IMR-90 (cell line): ENCODE measurements around the gene AGXT. TPM values are rescaled to one million over a fixed set of nuclear protein-coding genes. Genes with fewer than 3 reads are reported as not detected.

Experiments used
- ATAC-seq: fragments of 200-7000 bp; cut with Tn5 transposase; 2 replicates; pipeline ENCODE4 v1.9.1; 2020; ENCODE audit warnings: low read depth, mild to moderate bottlenecking, moderate library complexity
- BruUV-seq: library from RNA; stranded (reverse); fragments of 400-500 nt; replicated peaks from 2 replicates; lab custom pipeline; 2021; lab: Mats Ljungman, UMichigan
- CTCF ChIA-PET: fragments of 300-600 bp; formaldehyde crosslinking; extraction: SDS; loops from one replicate; lab custom pipeline; 2021; ENCODE audit warnings: antibody characterized with exemption; lab: Yijun Ruan, JAX
- POLR2A ChIA-PET: fragments of 300-600 bp; sonication (Branson Sonifier 250); formaldehyde crosslinking; loops from one replicate; lab custom pipeline; 2022; ENCODE audit warnings: antibody characterized with exemption; ENCODE audit not compliant: unreplicated experiment; lab: Charles Lee
- DNase-seq: peaks from one replicate; pipeline ENCODE4 v3.0.0; 2013
- H2AFZ ChIP-seq: replicated peaks from 2 replicates; pipeline ENCODE3; 2013; ENCODE audit warnings: low read length, mild to moderate bottlenecking; ENCODE audit not compliant: poor library complexity
- H2AK5ac ChIP-seq: 2 replicates; pipeline ENCODE4 v1.6.1; 2013; ENCODE audit warnings: low read depth, low read length, inconsistent platforms
- H2AK9ac ChIP-seq: replicated peaks from 2 replicates; pipeline ENCODE3; 2013; ENCODE audit warnings: mild to moderate bottlenecking, low read depth, low read length, moderate library complexity; ENCODE audit not compliant: poor library complexity
- H2BK120ac ChIP-seq: 2 replicates; pipeline ENCODE4 v1.6.1; 2013; ENCODE audit warnings: low read depth, low read length, inconsistent platforms
- H2BK15ac ChIP-seq: 3 replicates; pipeline ENCODE4 v1.6.1; 2013; ENCODE audit warnings: low read depth, low read length, inconsistent platforms
- H2BK20ac ChIP-seq: 2 replicates; pipeline ENCODE4 v1.6.1; 2013; ENCODE audit warnings: low read depth, mild to moderate bottlenecking, inconsistent platforms, low read length, moderate library complexity
- H2BK5ac ChIP-seq: 2 replicates; pipeline ENCODE4 v1.6.1; 2013; ENCODE audit warnings: mild to moderate bottlenecking, low read depth, low read length, inconsistent platforms; ENCODE audit not compliant: poor library complexity, severe bottlenecking
- H3K14ac ChIP-seq: replicated peaks from 2 replicates; pipeline ENCODE4 v1.6.1; 2013; ENCODE audit warnings: low read depth, low read length, inconsistent platforms
- H3K18ac ChIP-seq: 2 replicates; pipeline ENCODE4 v1.6.1; 2013; ENCODE audit warnings: low read depth, low read length, control low read depth
- H3K23ac ChIP-seq: 2 replicates; pipeline ENCODE4 v1.6.1; 2013; ENCODE audit warnings: low read depth, low read length, inconsistent platforms
- H3K27ac ChIP-seq: 2 replicates; pipeline ENCODE4 v1.5.1; 2013; ENCODE audit warnings: mild to moderate bottlenecking, control low read depth, low read length; ENCODE audit not compliant: insufficient read depth
- H3K27me3 ChIP-seq: 2 replicates; pipeline ENCODE4 v1.6.1; 2013; ENCODE audit warnings: low read length; ENCODE audit not compliant: control insufficient read depth, insufficient read depth
- H3K36me3 ChIP-seq: 2 replicates; pipeline ENCODE4 v1.6.1; 2013; ENCODE audit warnings: low read length, mixed read lengths; ENCODE audit not compliant: control insufficient read depth, insufficient read depth
- H3K4ac ChIP-seq: 2 replicates; pipeline ENCODE4 v1.6.1; 2013; ENCODE audit warnings: low read depth, low read length, inconsistent platforms
- H3K4me1 ChIP-seq: 2 replicates; pipeline ENCODE4 v1.6.1; 2013; ENCODE audit warnings: low read length, mixed read lengths; ENCODE audit not compliant: control insufficient read depth, insufficient read depth
- H3K4me2 ChIP-seq: 2 replicates; pipeline ENCODE4 v1.6.1; 2013; ENCODE audit warnings: low read depth, mild to moderate bottlenecking, control low read depth, low read length, moderate library complexity
- H3K4me3 ChIP-seq: 2 replicates; pipeline ENCODE4 v1.5.1; 2013; ENCODE audit warnings: low read depth, mild to moderate bottlenecking, control low read depth, low read length, moderate library complexity; ENCODE audit not compliant: insufficient read depth
- H3K56ac ChIP-seq: 2 replicates; pipeline ENCODE4 v1.6.1; 2013; ENCODE audit warnings: low read length, inconsistent platforms; ENCODE audit not compliant: insufficient read depth; ENCODE audit errors: extremely low read depth
- H3K79me1 ChIP-seq, 2 experiments: 2 replicates each; pipeline ENCODE4 v1.6.1; 2013; ENCODE audit warnings: low read length in 2 of 2, inconsistent platforms in 1 of 2, low read depth in 1 of 2
- H3K9ac ChIP-seq: 2 replicates; pipeline ENCODE4 v1.6.1; 2013; ENCODE audit warnings: low read depth, low read length, control low read depth
- H3K9me1 ChIP-seq: 2 replicates; pipeline ENCODE4 v1.6.1; 2013; ENCODE audit warnings: low read length, inconsistent platforms; ENCODE audit not compliant: insufficient read depth
- H3K9me3 ChIP-seq: 2 replicates; pipeline ENCODE4 v1.6.1; 2013; ENCODE audit warnings: low read length; ENCODE audit not compliant: control insufficient read depth, insufficient read depth
- H4K20me1 ChIP-seq: 2 replicates; pipeline ENCODE4 v1.6.1; 2013; ENCODE audit warnings: low read length, inconsistent platforms; ENCODE audit not compliant: insufficient read depth
- H4K5ac ChIP-seq: 2 replicates; pipeline ENCODE4 v1.6.1; 2013; ENCODE audit warnings: mild to moderate bottlenecking, low read depth, low read length, control low read depth
- H4K8ac ChIP-seq, 2 experiments: 2 replicates each; pipeline ENCODE4 v1.6.1; 2013; ENCODE audit warnings: low read depth in 2 of 2, low read length in 2 of 2, control low read depth in 1 of 2, inconsistent platforms in 1 of 2
- H4K91ac ChIP-seq: 2 replicates; pipeline ENCODE4 v1.6.1; 2013; ENCODE audit warnings: low read depth, low read length, inconsistent platforms; ENCODE audit not compliant: insufficient read depth
- BHLHE40 ChIP-seq: fragments of 150-350 bp; IDR thresholded peaks from 2 replicates; pipeline ENCODE4 v1.6.1; 2016; ENCODE audit warnings: mild to moderate bottlenecking, low read depth, low read length
- CEBPB ChIP-seq: IDR thresholded peaks from 2 replicates; pipeline ENCODE4 v1.6.1; 2012; ENCODE audit warnings: low read depth, low read length, improper control_type of control experiment
- FOS ChIP-seq: fragments of 150-350 bp; IDR thresholded peaks from 2 replicates; pipeline ENCODE4 v1.6.1; 2016; ENCODE audit warnings: low read depth, low read length
- MAFK ChIP-seq: IDR thresholded peaks from 2 replicates; pipeline ENCODE4 v1.6.1; 2012; ENCODE audit warnings: low read depth, low read length, improper control_type of control experiment
- MXI1 ChIP-seq: IDR thresholded peaks from 2 replicates; pipeline ENCODE4 v1.6.1; 2012; ENCODE audit warnings: low read depth, mild to moderate bottlenecking, low read length, moderate library complexity, borderline replicate concordance
- NFE2L2 ChIP-seq: fragments of 150-350 bp; IDR thresholded peaks from 2 replicates; pipeline ENCODE4 v1.6.1; 2016; ENCODE audit warnings: low read depth, mild to moderate bottlenecking, low read length
- RAD21 ChIP-seq: IDR thresholded peaks from 2 replicates; pipeline ENCODE4 v1.6.1; 2012; ENCODE audit warnings: low read length, improper control_type of control experiment
- RCOR1 ChIP-seq: IDR thresholded peaks from 2 replicates; pipeline ENCODE4 v1.6.1; 2012; ENCODE audit warnings: mild to moderate bottlenecking, low read length, improper control_type of control experiment; ENCODE audit not compliant: insufficient replicate concordance
- SMC3 ChIP-seq: fragments of 150-350 bp; IDR thresholded peaks from 2 replicates; pipeline ENCODE4 v1.6.1; 2016; ENCODE audit warnings: low read depth, mild to moderate bottlenecking, antibody characterized with exemption, low read length, moderate library complexity
- USF2 ChIP-seq: fragments of 150-350 bp; IDR thresholded peaks from 2 replicates; pipeline ENCODE4 v1.6.1; 2017; ENCODE audit warnings: mild to moderate bottlenecking, antibody characterized with exemption, low read length, low read depth
- WGBS, 2 experiments: methylation state at CpG; one replicate each; pipeline versions ENCODE4 v1.1.5 to v1.1.7; 2013; ENCODE audit warnings: missing lambda C conversion rate in 2 of 2; ENCODE audit not compliant: insufficient read length in 1 of 2; ENCODE audit errors: extremely low coverage in 2 of 2; 5-methylcytosine and 5-hydroxymethylcytosine counted together
- dilution Hi-C: fragments of 300-500 bp; cut with HindIII; formaldehyde crosslinking; loops from one replicate; pipeline ENCODE4 v1.14.3; 2018; ENCODE audit warnings: low sequenced_read_pairs; ENCODE audit not compliant: unreplicated experiment
- in situ Hi-C: fragments of 300-500 bp; cut with MboI; formaldehyde crosslinking; loops from 3 replicates; pipeline ENCODE4 v1.14.3; 2019; ENCODE audit warnings: low sequenced_read_pairs, inconsistent platforms, mixed read lengths
- intact Hi-C: fragments of 100-400 bp; cut with micrococcal nuclease; formaldehyde crosslinking; loops from 2 replicates; pipeline ENCODE4 v1.10.0; 2022
- polyA plus RNA-seq, 3 experiments: library from polyadenylated mRNA; depleted of rRNA; stranded (reverse); fragments of >200 nt; gene quantifications; 2 replicates each; pipeline ENCODE4 v1.2.3, GENCODE V29; 2012; ENCODE audit warnings: low replicate concordance in 1 of 3
- total RNA-seq: library from RNA; depleted of rRNA; stranded (reverse); fragments of >200 nt; gene quantifications from 2 replicates; pipeline ENCODE4 v1.2.3, GENCODE V29; 2012
- TF ChIP-seq, protein P1 (sequence below): conservative IDR thresholded peaks from 2 replicates; pipeline ENCODE4 v1.5.1; 2012; ENCODE audit warnings: mild to moderate bottlenecking, low read depth, low read length, improper control_type of control experiment

Gene AGXT
- total and polyA plus RNA-seq, 2 of the 4 experiments (the other 2 are of a cell fraction): not detected

GRCh38 chr2:240872317-240873097 lies 3.9 kb downstream of the AGXT start (continued):
- no peak for TF ChIP-seq MXI1

DNA sequence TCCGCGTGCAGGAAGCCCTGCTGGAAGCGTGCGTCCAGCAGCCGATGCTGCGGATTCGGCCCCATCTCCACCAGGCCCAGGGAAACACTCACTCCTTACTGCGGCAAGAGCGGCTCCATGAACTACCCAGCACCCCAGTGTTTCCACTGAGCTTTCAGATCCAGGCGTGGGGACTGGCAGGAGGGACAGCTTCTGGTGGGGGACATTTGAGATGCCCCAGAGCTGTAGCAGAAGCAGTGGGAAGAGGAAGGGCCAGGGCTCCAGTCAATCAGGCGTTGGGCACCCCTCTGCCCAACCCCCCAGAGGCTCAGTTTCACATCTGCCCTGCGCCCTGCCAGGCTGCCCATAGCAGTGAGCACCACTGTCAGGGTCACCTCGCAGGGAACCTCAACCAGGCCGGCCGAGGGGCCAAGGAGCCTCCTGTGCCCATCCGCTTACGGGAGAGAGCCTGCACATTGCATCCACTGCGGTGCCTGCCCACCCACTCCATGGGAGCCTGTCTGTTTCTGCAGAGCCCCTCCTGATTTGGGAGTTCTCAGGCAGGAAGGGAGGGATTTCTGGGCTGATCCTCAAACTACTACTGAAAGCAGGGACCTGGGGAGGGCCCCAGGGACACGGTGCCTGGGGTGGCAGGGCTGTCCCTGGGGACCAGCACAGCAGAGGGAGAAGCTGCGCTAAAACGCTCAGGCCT lies 4.6 kb downstream of the AGXT start:
- no peak for ATAC-seq
- in situ Hi-C loops: loop anchor here (25.0 kb wide), 1 partner anchor 789 kb away; no protein-coding TSS in a partner anchor
- H4K5ac ChIP-seq: no peak overlapping the region
- no peaks in the 10 kb centered on the region for H4K20me1 ChIP-seq
- no TSS peak for BruUV-seq
- DNase-seq: no peak
- no peaks in the 10 kb centered on the region for H3K79me1 ChIP-seq
- no peak overlapping the region for H3K4me2 ChIP-seq
- H2AK9ac ChIP-seq: no peak overlapping the region
- no peaks in the 10 kb centered on the region for H3K36me3 ChIP-seq
- no peak overlapping the region for H4K8ac ChIP-seq
- no peak overlapping the region for H2AK5ac ChIP-seq
- H2BK15ac ChIP-seq: no peak overlapping the region
- intact Hi-C loops: no loop called here
- no peaks in the 10 kb centered on the region; the same call in 1 of the 2 replicates for H3K4me1 ChIP-seq
- no peaks in the 10 kb centered on the region for H3K9me3 ChIP-seq
- ChIA-PET CTCF (no interaction called here), POLR2A (no interaction called here)
- H3K56ac ChIP-seq: no peak overlapping the region
- H3K18ac ChIP-seq: no peak overlapping the region
- no peak overlapping the region for H2BK20ac ChIP-seq
- H3K27ac ChIP-seq: no peak overlapping the region
- no peak overlapping the region for H2BK5ac ChIP-seq
- H3K9ac ChIP-seq: no peak overlapping the region
- H4K91ac ChIP-seq: no peak overlapping the region
- no peak overlapping the region for H3K4me3 ChIP-seq
- H3K27me3 ChIP-seq: peaks cover 32% of the 10 kb centered on the region; the same call in 1 of the 2 replicates
- no peak overlapping the region for H2BK120ac ChIP-seq
- WGBS, 2 experiments: no CpG with 5 or more reads among the region's 21 CpGs
- H3K23ac ChIP-seq: no peak overlapping the region
- no peak overlapping the region for H2AFZ ChIP-seq
- no peaks in the 10 kb centered on the region for H3K9me1 ChIP-seq
- dilution Hi-C loops: no loop called here
- no peak overlapping the region for H3K14ac ChIP-seq
- H3K4ac ChIP-seq: no peak overlapping the region
- TF ChIP-seq RCOR1 (no peak), NFE2L2 (no peak), RAD21 (no peak), SMC3 (no peak), FOS (no peak), USF2 (no peak), CEBPB (no peak), MAFK (no peak), BHLHE40 (no peak), MXI1 (no peak)
- TF ChIP-seq, protein P1, sequence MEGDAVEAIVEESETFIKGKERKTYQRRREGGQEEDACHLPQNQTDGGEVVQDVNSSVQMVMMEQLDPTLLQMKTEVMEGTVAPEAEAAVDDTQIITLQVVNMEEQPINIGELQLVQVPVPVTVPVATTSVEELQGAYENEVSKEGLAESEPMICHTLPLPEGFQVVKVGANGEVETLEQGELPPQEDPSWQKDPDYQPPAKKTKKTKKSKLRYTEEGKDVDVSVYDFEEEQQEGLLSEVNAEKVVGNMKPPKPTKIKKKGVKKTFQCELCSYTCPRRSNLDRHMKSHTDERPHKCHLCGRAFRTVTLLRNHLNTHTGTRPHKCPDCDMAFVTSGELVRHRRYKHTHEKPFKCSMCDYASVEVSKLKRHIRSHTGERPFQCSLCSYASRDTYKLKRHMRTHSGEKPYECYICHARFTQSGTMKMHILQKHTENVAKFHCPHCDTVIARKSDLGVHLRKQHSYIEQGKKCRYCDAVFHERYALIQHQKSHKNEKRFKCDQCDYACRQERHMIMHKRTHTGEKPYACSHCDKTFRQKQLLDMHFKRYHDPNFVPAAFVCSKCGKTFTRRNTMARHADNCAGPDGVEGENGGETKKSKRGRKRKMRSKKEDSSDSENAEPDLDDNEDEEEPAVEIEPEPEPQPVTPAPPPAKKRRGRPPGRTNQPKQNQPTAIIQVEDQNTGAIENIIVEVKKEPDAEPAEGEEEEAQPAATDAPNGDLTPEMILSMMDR: no peak
